ENCODE measurements around the gene NFKB2.
A peak's percentile ranks its signal among the peaks of the same experiment; 100 is the strongest.

The NFKB2 gene

DNA sequence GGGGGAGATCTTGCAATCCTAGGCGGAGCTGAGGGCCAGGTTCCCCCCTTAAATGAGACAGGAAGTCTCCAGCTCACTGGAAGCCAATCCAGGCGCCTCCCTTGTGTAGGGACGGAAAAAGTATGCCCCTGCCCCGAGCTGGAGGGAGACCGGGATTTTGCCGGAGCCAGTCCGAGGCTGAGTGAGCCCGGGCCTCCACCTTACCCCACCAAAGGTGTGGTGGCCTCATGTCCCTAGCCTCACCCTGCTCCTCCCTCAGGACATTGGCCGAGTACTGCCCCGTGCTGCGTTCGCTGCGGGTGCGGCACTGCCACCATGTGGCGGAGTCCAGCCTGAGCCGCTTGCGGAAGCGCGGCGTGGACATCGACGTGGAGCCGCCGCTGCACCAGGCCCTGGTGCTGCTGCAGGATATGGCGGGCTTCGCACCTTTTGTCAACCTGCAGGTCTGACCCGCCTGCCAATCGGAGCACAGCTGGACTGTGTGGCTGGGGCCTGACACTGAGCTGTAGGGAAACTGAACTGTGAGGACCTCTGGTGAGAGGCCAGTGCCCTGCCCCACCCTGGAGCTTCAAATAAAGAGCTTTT lies 27.1 kb downstream of the NFKB2 start:
- peak; percentile 80 to 94 (median 90) for DNase-seq

DNA sequence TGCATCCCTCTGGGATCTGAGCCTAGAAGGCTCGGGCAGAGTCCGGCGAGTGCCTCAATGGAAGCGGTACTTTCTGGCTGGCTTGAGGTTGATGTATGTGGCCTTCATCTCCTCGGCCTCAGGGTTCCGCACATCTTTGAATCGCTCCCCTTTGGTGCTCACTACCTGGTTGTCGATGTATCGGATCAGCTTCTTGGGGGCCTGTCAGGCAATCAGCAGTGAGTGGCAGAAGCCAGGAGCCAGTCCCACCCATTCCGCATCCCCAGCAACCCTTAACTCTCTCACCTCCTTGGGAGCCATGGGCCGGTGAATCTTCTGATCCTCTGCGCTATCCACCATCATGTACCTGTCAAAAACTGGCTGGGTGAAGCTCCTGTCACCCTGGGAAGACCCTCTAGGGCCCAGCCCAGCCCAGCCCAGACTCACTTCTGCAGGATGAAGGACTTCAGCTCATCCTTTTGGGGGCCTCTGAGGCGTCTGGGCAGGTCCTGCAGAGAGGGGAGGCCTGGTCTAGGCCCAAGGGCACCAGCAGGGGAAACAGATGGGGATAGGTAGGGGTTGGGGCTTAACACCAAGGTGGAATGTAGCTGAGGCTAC lies 28.0 kb downstream of the NFKB2 start:
- DNase-seq: no peak

DNA sequence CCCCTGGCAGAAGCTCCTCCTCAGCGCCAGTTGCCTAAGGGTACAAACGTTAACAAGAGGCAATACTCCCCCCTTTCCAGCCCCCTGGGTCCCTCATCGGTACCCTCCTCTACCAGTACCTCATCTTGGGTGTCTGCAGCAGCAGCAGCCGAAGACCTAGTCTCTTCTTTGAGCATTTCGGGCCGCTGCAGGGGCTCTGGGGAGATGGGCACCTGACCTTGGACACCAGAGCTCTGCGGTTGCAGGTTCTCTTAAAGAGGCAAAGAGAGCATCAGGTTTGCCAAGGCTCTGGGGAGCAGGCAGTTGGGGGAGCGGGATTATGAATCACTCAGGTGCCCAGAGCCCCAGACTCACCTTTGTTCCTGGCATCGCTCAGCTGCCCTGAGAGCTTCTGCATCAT lies 28.6 kb downstream of the NFKB2 start:
- DNase-seq: no peak

DNA sequence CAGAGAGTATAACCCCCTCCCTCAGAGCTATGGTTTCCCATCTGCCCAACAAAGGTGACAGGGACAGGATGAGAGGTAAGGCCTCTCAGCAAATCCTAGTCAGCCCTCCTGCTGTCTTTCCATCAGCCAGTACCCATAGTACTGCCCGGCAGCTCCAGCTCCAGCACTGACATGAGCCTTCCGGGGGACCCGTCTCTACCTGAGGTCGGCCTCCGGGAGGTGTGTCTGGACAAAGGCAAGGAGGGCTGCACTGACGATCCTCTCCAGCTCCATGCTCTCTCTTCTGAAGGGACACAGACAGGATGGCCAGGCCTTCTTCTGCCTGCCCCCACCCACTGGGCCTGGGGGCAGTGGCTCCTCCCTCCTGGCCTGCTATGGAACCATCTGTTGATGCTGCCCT lies 29.4 kb downstream of the NFKB2 start:
- no peak for DNase-seq

DNA sequence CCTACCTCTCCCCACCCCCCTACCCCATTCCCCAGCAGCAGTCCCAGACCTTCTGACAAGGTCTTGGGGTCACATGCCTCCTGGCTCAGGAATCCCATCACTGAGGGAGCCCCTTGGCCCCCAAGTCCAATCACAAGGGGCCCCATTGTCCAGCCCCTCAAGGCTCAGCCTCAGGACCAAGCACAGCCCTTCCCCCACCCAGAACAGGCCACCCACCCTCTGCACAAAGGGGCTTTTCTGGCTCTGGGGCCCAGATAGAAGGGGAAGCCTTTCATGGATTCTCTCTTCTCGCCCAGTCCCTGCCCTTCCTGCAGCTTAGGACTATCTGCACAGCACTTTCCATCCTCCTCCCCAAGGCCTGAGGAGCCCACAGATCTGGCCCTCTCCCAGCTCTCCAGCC lies 29.9 kb downstream of the NFKB2 start:
- DNase-seq: no peak

DNA sequence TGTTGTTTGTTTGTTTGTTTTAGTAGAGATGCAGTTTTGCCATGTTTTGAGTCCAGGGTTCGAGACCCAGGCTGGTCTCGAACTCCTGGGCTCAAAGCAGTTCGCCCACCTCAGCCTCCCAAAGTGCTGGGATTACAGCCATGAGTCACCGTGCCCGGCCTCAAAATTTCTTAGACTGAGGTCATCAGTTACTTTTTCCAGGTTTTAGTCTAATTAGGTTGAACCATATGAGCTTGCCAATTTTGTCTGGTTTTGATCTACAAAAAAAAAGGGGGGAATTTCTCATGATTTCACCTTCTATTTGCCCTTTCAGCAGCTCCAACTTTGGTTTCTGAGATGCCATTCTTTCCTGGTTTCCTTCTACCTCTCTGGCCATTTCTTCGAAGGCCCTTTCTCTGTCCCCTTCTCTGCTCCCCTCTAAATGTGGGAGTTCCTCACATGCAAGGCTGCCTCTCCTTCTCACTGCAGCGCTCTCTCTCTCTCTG lies 31.3 kb downstream of the NFKB2 start:
- no peak for DNase-seq

DNA sequence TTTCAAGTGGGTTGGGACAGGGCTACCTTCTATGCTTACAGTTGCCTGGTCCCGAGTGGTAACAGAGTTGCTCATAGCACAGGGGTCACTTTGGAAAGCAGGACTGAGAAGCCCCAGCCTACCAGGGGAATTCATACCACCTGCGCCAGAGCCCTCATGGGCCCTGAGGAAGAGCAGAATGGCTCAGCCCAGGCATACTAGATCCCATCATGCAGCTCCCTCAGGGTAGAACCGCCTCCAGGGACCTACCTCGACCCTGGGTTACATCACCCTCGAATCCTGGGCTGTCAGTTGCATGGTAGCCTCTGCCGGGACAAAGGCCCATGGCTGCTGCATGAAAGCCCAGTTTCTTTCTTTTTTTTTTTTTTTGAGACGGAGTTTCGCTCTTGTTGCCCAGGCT lies 34.0 kb downstream of the NFKB2 start:
- no peak for DNase-seq

DNA sequence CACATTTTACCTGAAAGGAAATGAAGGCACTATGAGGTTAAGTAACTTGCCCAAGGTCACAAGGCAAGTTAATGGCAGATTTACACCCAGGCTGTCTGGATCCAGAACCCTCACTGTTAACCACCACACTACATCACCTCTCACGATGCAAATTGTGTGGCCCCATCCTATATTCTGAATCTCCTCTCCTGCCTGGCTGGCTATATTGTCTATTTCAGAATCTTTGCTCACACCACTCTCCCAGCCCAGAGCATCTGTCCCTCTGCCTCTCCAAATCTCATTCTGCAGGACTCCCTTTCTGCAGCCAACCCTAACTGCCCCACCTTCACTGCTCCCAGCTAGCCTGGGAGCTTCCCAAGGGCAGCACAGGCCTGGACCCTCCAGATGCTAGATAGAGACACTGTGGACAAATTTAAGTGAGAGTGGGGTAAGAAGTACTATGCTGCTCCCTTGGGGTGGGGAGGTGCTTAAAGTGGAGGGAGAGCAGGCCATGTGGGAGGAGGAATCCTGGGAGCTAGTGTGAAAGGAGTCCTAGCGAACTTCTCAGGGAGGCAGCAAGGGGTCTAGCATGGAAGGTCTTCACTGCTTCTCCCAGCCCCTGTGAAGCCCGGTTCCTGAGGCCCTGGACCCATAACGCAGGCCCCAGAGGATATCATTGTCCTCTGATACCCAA lies 36.1 kb downstream of the NFKB2 start:
- DNase-seq: peak in 1 of 4 experiments; percentile 39

DNA sequence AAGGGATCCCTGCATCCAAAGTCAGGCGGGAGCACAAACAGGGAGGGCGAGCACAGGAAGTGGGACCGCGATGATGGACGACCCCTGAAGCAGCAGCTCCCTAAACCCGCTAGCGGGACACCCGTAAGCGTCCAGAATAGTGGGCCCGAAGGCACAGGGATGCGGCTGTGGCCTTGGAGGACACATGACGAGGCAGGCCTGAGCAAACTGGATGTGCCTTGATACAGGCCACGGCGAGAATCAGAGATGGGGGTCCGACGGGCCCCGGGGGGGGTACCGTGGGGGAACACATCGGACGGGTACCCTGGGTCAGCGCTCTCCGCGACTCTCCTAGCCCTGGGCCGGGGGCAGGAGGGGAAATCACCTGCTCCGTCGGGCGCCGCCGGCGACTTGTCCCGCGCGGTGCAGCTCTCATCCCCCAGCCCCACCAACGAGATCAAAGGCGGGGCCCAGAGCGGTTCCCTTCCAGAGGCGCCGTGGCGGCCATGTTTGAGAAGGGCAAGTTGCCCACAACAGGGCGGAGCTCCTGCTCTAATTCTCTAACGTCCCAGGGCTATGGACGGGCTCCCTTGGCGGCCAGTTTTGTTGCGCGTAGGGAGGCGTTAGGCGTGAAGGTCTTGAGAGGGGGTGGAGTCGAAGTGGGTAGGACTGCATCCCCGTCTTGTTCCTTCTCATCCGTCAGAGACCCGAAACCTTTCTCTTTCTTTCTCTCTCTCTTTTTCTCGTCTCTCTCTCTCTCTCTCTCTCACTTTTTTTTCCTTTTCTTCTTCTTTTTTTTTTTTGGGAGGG lies 36.9 kb downstream of the NFKB2 start, which contains the start of gene CUEDC2:
Gene CUEDC2, minus strand, starts transcription at position 413 of the 789 bp plus-strand sequence. CDS start 7,386 bp downstream, outside the sequence.
- DNase-seq: peak; percentile 98

DNA sequence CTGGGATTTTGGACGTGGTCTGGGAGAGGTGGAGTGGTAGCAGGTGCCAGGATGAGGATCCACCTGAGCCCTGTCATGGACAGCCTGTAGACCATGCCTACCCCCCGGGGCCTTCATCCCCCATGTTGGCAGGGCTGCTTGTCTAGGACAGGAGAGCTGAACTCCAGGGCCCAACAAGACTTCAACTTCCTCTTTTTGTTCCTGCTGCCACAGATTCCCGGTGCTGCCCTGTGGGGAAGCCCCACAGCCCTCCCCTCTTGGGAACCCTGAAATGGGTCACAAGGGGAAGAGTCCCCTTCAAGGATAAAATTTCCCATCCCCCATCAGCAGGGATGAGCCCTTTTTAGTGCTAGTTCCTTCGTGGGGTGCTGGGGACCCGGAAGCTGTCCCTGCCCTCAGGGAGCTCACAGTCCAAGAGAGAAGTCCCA lies 38.1 kb downstream of the NFKB2 start:
- peak; percentile 47 to 76 (median 75) for DNase-seq

DNA sequence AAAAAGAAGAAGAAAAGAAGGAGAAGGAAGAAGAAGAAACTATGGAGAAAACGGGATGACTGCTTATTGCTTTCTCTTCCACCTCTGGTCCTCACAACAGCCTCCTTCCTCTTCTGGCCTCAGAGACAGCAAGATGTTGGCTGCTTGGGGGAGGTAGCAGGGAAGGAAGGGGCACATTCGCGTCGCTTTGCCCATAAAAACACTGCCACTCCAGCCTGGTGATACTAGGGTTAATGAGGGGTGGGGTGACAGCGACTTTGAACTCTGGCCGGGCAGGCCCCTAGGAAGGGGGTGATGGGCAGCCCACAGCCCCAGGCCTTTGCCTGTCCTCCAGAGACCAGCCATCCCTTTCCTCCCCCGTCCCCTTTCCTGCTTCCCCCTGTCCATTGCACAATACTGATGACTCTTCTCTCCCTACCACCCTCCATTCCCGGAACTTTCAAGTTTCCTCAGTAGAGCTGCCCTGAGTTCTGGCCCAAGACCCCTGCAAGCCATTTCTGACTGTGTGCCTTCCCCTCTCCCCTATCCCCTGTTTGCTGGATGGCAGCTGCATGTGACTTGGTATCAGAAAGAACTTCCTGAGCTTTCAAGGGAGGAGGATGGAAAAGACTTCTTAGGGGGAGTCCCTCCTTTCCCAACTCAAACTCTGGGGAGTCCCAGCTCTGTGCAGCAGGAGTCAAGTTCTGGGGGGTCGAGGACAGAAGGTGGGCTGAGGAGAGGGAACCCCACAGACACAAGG lies 39.1 kb downstream of the NFKB2 start:
- DNase-seq: peak in 3 of 4 experiments; percentile 57 to 66 (median 58)

DNA sequence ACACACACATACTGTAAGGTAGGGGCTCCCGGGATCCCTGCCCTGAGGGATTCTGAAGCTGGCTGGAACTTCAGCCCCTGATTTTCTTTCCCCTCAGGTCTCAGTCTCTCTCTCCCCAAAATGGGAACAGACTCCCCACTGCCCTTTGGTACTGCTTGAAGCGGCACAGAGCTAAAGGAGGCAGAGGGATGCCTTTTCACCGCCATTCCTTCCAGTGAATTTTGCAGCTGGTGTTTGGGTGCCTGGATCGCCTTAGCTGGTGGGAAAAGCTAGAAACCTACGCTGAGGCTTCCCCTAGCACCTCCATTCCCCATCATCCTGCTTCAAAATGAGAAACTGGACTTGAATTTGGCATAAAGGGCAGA lies 39.6 kb downstream of the NFKB2 start:
- DNase-seq: no peak

DNA sequence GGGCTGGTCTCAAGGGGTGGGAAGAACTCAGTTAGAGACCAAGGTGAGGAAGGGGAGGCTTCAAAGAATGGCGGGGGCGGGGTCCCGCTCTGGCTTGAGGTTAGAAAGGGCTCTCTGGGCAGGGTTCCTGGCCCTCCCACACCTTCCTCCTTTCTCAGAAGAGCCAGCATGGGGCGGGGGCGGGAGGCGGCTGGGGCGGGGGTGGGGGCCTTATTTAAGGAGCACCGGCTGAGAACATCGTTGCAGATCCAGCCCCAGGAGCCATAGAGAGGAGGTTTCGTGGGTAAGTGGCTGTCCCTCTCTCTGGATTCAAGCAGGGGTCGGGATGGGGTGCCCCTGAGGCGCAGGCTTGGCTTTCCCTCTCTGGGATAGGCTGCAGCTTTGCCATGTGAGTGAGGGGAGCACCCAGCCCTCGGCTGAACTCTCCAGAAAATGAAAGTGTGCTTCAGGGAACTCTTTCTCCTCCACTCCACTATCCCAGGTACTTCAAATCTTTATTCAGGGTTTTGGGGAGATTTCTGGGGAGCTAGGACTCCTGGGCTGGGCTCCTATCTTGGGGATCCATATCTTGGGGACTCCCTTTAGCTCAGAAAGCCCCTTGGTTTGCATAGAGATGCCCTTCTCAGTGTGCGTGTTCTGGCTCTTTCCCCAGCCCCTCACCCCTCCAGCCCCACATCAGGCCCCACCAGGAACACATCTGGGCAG lies 40.2 kb downstream of the NFKB2 start:
- peak in 3 of 4 experiments; percentile 51 to 79 (median 78) for DNase-seq

DNA sequence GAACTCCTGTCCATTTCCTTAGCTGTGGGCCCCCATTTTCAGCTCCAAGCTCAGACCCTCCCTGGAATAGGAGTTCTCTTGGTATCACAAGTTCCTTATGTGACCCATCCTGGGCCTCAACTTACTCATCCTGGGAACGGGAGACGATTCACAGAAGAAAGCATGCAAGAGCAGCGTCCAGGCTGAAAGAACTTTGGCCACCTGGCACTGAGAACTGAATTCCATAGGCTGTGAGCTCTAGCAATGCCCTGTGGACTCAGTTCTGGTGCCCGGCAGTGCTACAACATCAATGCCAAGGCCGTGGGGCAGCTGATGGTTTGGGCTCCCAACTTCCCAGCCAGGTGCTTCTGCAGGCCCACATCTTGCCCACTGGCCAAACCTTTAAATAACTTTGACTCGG lies 40.8 kb downstream of the NFKB2 start:
- DNase-seq: no peak

DNA sequence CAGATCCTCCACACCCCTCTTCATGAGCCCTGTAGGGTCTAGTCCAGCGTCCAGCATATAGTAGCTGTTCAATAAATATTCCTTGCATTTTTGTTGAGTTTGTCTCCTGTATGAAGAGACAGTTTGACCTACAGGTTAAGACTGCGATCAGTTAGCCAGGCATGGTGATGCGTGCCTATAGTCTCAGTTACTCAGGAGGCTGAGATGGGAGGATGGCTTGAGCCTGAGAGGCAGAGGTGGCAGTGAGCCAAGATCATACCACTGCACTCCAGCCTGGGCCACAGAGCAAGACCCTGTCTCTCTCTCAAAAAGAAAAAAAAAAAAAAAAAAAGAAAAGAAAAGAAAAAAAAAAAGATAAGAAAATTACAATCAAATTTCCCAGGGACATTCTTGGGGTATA lies 42.0 kb downstream of the NFKB2 start:
- no peak for DNase-seq

DNA sequence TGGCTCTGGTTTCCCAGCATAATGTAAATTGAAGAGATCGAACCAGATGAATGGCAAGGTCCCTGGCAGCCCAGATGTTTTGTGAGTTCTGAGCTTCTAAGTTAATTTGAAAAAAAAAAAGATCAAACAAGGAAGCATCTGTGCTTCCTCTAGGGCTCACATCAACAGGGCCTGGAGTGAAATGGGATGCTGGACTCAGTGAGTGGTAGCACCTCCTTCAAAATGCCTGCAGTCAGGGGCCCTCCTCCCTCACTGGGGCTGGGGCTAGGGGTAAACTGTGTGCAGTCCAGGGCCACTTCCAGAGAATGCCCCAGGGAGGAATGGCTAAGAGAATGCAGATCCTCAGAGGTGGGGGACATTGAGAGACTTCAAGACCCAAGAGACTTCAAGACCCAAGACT lies 42.9 kb downstream of the NFKB2 start:
- no peak for DNase-seq

DNA sequence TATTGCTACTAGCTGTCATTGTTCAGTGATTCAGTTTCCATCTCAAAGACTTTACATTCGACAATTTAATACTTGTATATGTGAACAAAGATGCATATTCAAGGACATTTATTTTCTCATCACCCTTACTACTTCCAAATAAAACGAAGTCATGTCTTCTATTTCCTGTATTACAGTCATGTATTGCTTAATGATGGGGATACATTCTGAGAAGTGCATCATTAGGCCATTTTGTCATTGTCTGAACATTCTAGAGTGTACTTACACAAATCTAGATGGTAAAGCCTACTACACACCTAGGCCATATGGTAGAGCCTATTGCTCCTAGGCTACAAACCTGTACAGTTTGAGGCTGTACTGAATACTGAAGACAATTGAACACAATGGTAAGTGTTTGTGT lies 49.3 kb downstream of the NFKB2 start:
- DNase-seq: peak in 1 of 4 experiments; percentile 57

DNA sequence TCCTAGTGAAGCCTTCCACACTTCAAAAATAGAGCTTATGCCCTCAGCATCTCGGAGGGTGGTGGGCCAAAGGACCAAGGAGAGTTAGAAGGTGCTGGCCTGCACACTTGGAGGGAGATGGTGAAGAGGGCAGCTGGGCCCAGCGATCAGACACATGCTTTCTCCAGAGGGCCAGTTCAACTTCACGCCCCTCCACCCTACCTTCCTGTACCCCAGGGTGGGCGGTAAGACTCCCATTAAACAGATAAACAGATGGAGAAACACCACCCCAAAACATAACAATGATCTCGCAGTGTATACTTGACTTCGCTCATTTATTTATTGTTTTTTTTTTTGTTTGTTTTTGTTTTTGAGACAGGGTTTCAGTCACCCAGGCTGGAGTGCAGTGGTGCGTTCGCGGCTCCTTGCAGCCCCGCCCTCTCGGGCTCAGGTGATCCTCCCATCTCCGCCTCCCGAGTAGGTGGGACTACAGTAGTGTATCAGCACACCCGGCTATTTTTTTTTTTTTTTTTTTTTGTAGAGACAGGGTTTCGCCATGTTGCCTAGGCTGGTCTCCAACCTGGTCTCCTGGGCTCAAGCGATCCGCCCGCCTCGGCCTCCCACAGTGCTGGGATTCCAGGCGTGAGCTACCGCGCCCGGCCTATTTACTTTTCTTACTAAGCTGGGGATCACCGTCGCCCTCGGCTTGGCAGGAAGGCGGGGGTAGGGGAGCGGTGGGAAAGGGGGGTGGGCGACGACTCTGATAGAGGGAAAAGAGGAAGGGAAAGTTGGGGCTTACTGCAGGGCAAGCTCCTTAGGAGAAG lies 54.0 kb downstream of the NFKB2 start:
- peak in 3 of 4 experiments; percentile 59 to 72 (median 60) for DNase-seq

DNA sequence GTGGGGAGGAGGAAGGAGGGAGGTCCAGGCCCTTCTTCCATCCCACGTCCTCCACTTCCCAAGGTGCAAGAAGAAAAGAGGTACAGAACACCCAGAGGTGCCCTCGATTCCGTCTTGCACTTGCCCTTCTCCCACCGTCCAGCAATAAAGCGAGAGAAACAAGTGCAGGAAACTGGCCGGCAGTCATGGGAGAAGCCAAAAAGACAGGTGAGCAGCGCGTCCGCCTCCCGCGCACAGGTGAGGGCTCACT lies 54.5 kb downstream of the NFKB2 start:
- no peak for DNase-seq

DNA sequence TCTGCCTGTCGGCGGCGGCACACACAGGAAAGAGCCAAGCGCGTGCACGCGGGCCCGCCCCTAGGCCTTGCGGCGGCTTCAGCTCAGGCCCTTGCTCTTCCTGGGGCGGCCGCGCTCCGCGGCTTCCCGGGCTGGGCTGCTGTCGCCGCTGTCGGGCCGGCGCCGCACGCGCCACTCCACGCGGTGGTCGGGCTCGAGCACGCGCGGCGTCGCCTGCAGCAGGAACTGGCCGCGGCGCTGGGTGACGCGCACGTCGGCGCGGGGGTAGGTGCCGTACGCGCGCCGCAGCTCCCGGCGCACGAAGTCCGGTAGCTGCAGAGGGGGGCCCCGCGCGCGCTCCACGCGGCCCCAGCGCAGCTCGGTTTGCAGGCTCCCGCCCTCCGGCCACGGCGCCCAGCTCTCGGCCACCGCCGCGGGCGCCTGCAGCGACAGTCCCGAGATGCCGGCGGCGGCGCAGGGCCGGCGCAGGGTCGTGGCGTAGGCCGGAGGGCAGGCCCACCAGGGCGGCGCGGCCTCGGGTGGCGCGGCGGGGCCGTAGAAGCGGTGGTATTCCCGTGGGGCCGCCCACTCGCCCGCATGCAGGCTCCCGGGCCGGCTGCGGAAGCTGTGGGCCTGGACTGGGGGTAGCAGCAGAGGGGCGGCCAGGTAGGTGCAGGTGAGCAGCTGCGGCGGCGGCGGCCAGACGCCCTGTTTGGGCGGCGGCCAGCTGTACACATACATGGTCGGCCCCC lies 55.0 kb downstream of the NFKB2 start:
- peak; percentile 91 to 96 (median 94) for DNase-seq

All from suppressor macrophage (primary cell).